Measurements from ENCODE around the gene NDUFS8. TPM values are rescaled to one million over a fixed set of nuclear protein-coding genes. Genes with fewer than 3 reads are reported as not detected.
"Not testable (repeated sequence)": the region's sequence is repeated elsewhere in the genome, so short reads cannot be mapped to it uniquely, and the experiment has no call there.

The NDUFS8 gene
- 141 and 146 TPM in 2 replicates for total RNA-seq (2012; rRNA removed)

DNA sequence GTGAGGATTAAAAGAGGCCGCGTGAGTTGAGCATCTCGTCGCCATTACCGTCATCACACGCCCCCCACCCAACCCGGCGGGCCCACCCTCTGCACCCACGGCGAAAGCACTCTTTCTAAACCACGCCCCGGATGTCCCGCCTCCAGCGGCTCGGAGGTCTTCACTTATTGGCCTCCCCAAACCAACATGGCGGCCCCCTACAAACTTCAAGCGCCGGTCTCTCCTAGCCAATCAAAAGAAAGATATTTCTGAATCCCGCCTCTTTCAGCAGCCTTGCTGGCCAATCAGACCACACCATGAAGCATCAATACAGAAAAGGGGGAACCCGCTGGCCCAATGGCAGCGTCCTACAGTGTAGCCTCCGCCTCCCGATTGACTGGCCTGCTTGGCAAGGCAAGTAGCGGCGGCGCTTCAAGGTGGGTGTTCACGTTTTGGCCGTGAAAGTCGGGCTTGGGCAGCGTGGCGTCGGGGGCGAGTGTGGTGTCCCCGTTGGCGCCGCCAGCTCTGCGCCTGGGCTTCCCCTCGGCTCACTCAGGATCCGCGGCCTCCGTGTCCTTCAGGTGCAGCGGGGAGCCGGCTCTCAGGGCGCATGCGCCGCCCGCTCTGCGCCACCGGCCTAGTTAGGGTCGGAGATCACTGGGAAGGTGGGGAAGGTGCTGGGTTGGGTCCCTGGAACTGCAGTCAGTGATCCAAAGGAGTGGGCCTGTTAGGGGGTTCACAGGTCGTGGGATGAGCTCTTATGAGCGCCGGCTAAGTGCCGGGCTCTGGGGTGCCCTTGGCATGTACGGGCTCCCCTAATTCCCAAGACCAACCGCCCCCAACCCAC lies at the start of gene NDUFS8:
TSS of gene NDUFS8 (plus strand) at position 364 of the 826 bp plus-strand sequence. CDS start 1,471 bp downstream, outside the sequence.
- H3K9ac ChIP-seq (ENCODE audit: low read depth, low read length), result peak within 1 kb of the TSS; percentile 95
- H3K27me3 ChIP-seq (ENCODE audit: control insufficient read depth, insufficient read depth, low read length), result no peaks in the 10 kb centered on the region
- H3K4me2 ChIP-seq (ENCODE audit: low read length), result peak within 1 kb of the TSS; percentile 98
- peak within 1 kb of the TSS; percentile 88 for H3K4me3 ChIP-seq (ENCODE audit: low read length)
- peaks cover 30% of the 10 kb centered on the region for H3K36me3 ChIP-seq (ENCODE audit: insufficient read depth, low read length)
- H3K9me3 ChIP-seq (replicated peaks; ENCODE audit: low read length), result no peaks in the 10 kb centered on the region
- H3K4me1 ChIP-seq (ENCODE audit: control insufficient read depth, insufficient read depth, low read length), result peaks cover 53% of the 10 kb centered on the region

DNA sequence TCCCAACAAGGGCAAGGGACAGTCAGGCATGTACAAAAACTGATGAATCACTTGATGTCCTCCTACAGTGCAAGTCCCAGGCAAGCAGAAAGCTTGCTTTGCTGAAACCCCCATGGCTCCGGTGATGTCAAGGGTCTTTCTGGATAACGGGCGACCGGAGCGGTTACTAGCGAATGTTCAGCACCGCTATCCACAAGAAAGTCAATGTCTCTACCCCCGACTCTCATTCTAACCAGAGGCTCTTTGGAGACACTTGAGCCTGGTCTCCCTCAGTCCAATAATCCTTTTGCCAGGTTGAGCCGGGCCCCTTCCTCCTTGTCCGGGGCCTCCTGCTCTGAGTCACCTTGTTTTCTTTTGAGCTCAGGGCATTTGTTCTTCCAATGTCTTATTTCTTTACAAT lies 49.3 kb upstream of the NDUFS8 start:
- not testable (repeated sequence) for H3K36me3 ChIP-seq (ENCODE audit: insufficient read depth, low read length); H3K9ac ChIP-seq (ENCODE audit: low read depth, low read length); H3K9me3 ChIP-seq (replicated peaks; ENCODE audit: low read length); H3K4me1 ChIP-seq (ENCODE audit: control insufficient read depth, insufficient read depth, low read length); H3K4me2 ChIP-seq (ENCODE audit: low read length); H3K4me3 ChIP-seq (ENCODE audit: low read length)
- peaks cover 27% of the 10 kb centered on the region for H3K27me3 ChIP-seq (ENCODE audit: control insufficient read depth, insufficient read depth, low read length)

DNA sequence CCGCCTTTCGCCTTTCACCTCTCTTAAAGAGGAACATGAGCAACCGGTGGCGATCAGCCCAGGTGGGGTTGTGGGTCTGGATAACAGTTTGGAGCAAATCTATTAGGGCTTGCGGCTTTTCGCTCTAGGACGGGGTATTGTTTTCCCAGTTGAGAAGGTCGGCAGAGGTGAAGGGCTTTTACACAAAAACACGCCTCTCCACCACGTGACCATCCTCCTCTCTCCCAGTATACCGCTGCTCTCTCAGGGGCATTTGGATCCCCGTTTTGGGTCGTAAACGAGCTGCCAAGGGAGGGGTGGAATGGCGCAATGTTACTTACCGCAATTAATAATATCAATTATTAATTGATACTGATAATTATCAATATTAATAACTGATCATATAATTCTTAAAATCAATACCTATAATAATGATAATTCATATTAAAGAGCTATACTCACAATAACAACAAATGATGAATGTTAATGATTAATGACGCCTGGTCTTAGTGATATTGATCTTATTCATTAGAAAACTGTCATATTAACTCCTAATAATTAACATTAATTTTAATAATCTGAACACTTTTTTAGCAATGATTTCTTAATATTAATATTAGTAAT lies 48.1 kb upstream of the NDUFS8 start:
- H3K9me3 ChIP-seq (replicated peaks; ENCODE audit: low read length); H3K4me3 ChIP-seq (ENCODE audit: low read length); H3K9ac ChIP-seq (ENCODE audit: low read depth, low read length); H3K4me1 ChIP-seq (ENCODE audit: control insufficient read depth, insufficient read depth, low read length); H3K4me2 ChIP-seq (ENCODE audit: low read length); H3K36me3 ChIP-seq (ENCODE audit: insufficient read depth, low read length): not testable (repeated sequence)
- peaks cover 21% of the 10 kb centered on the region for H3K27me3 ChIP-seq (ENCODE audit: control insufficient read depth, insufficient read depth, low read length)

DNA sequence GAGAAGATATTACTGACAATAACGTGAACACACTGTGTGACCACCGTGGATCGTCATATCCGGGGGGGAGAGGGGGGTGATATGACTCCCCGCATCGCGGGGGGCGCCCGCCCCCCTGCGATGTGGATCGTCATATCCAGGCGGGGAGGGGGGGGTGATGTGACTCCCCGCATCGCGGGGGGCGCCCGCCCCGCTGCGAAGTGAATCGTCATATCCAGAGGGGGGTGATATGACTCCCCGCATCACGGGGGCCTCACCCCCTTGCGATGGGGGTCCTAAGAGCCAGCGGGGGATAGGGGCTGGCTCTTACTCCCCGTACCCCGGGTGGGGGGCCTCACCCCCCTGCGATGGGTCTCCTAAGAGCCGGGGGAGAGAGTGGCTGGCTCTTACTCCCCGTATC lies 46.5 kb upstream of the NDUFS8 start:
- H3K4me3 ChIP-seq (ENCODE audit: low read length), result no peak overlapping the region

DNA sequence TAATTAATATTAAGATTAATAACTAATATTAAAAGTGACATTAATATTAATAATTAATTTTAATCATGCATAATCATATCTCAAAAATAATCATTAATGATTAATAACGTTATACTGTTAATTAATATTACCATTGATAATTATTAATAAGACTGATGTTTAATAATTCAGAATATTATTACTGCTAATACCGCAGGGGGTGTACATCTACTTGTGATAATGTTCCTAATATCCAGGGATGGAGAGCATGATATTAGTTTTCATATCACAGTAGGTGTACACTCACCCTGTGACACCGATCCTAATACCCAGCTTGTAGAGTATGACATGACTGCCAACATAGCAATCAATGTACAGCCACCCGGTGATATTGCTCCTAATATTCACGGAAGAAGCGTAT lies 45.2 kb upstream of the NDUFS8 start:
- not testable (repeated sequence) for H3K4me3 ChIP-seq (ENCODE audit: low read length); H3K9me3 ChIP-seq (replicated peaks; ENCODE audit: low read length); H3K4me1 ChIP-seq (ENCODE audit: control insufficient read depth, insufficient read depth, low read length); H3K4me2 ChIP-seq (ENCODE audit: low read length); H3K36me3 ChIP-seq (ENCODE audit: insufficient read depth, low read length); H3K9ac ChIP-seq (ENCODE audit: low read depth, low read length); H3K27me3 ChIP-seq (ENCODE audit: control insufficient read depth, insufficient read depth, low read length)

More for the DNA sequence above, 46.5 kb upstream of the NDUFS8 start:
- Histone ChIP-seq H3K9me3 (replicated peaks; ENCODE audit: low read length) (no peaks in the 10 kb centered on the region), H3K27me3 (ENCODE audit: control insufficient read depth, insufficient read depth, low read length) (peaks cover 15% of the 10 kb centered on the region), H3K4me1 (ENCODE audit: control insufficient read depth, insufficient read depth, low read length) (no peaks in the 10 kb centered on the region), H3K36me3 (ENCODE audit: insufficient read depth, low read length) (no peaks in the 10 kb centered on the region), H3K4me2 (ENCODE audit: low read length) (no peak overlapping the region), H3K9ac (ENCODE audit: low read depth, low read length) (no peak overlapping the region)

DNA sequence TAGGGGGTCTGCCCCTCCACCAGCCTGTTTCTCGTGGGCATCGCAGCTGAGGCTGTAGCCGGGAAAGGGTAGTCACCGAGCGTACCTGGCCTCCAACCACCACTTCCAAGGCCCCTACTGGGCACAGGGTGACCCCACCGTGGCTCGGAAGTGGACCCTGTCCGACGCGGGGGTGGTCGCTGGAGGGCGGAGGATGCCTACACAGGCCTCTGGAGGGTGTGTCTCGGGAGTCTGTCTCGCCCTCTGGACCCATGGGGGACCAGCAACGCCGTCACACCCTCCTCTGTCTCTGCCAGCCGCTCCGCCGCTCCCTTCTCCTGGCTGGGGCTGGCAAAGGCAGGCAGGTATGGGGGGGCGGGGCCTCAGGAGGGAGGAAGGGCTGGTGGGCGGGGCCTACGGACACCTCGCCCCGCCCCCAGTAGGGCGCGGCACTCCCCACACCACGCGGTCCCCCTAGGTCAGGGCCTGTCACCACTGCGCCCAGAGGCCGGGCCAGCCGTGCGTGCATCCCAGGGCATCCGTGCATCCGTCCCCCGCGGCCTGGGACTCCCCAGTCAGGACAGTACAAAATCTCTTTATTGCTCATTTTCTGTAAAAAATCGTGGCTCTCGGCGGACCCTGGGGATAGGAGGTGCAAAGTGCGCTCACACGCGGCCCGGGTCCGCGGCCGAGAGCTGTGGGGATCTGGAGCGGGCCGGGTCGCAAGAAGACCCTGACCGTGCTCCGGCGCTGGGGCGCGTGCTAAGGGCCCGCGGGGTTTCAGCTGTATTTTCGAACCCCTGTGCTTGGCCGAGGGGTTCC lies 39.7 kb upstream of the NDUFS8 start:
- not testable (repeated sequence) for H3K27me3 ChIP-seq (ENCODE audit: control insufficient read depth, insufficient read depth, low read length); H3K4me1 ChIP-seq (ENCODE audit: control insufficient read depth, insufficient read depth, low read length); H3K9ac ChIP-seq (ENCODE audit: low read depth, low read length); H3K36me3 ChIP-seq (ENCODE audit: insufficient read depth, low read length); H3K9me3 ChIP-seq (replicated peaks; ENCODE audit: low read length); H3K4me3 ChIP-seq (ENCODE audit: low read length); H3K4me2 ChIP-seq (ENCODE audit: low read length)

DNA sequence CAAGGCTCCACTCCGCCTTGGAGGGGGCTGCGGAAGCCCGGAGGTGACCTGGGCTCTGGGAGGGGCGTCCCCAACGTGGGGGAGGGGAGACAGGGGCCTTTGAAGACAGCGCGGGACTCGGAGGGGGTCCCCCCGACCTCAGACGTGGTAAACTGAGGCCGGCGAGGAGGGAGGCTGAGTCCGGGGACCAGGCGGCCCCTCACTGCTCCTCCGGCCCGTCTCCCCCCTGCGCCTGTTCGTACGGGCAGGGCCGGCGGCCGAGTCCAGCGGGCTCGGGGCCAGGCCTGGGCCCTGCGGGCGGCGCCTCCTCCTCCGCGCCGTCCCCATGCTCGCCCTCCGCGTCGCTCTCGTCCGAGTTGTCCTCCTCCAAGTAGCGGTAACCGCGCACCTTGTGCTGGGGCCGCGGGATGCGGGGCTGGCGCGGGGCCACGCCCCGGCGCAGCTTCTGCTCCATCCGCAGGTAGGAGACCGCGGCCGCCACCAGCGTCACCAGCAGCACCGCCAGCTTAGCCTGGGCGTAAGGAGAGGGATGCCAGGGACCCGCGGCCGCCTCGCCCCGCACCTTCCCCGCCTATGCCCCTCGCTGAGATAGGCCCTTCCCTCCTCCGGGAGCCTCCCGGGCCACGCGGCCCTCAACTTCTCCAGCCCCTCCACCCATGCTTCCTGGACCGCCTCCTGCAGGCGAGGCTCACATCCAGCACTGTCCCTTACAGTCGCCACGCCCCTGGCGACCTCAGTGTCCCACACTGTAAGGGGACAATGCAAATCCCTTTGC lies 38.9 kb upstream of the NDUFS8 start:
- H3K9me3 ChIP-seq (replicated peaks; ENCODE audit: low read length); H3K27me3 ChIP-seq (ENCODE audit: control insufficient read depth, insufficient read depth, low read length); H3K4me3 ChIP-seq (ENCODE audit: low read length); H3K9ac ChIP-seq (ENCODE audit: low read depth, low read length); H3K4me2 ChIP-seq (ENCODE audit: low read length); H3K36me3 ChIP-seq (ENCODE audit: insufficient read depth, low read length); H3K4me1 ChIP-seq (ENCODE audit: control insufficient read depth, insufficient read depth, low read length): not testable (repeated sequence)

DNA sequence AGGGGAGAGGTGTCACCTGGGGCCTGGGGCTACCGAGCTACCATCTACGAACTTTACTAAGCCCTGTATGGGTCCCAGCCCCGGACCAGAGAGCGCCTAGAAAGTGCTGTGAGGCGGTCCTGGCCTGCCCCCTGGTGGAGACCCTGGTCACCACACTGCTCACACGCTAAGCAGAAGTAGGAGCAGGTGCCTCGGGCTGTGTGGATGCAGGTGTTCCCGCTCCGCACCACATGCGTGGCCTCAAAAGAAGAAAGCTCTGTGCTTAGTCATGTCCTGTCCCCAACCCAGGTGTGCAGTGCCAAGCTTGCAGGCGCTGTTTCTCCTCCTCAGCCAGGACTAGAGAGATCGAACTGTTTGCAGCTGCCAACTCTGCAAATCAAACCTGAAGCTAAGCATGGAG lies 36.7 kb upstream of the NDUFS8 start:
- H3K4me1 ChIP-seq (ENCODE audit: control insufficient read depth, insufficient read depth, low read length); H3K36me3 ChIP-seq (ENCODE audit: insufficient read depth, low read length); H3K9ac ChIP-seq (ENCODE audit: low read depth, low read length); H3K27me3 ChIP-seq (ENCODE audit: control insufficient read depth, insufficient read depth, low read length); H3K4me3 ChIP-seq (ENCODE audit: low read length); H3K4me2 ChIP-seq (ENCODE audit: low read length); H3K9me3 ChIP-seq (replicated peaks; ENCODE audit: low read length): not testable (repeated sequence)

DNA sequence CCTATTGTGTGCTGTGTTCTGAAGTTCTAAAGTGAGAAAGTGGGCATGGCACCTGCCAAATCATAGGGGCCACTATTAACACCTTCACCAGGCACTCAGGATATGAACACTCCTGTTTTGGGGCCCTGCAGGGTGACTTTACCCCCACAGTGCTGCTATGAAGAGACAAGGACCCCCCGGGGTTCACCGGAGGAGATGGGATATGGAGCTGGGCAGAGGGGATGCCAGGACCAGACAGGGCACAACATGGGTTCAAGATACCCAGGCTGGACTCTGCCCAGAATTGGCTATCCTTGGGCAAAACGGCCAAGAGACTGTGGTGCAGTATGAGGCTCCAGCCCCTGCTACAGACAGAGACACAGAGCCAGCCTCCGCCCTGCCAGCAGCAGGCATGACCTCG lies 36.1 kb upstream of the NDUFS8 start:
- not testable (repeated sequence) for H3K9me3 ChIP-seq (replicated peaks; ENCODE audit: low read length); H3K36me3 ChIP-seq (ENCODE audit: insufficient read depth, low read length); H3K4me1 ChIP-seq (ENCODE audit: control insufficient read depth, insufficient read depth, low read length); H3K9ac ChIP-seq (ENCODE audit: low read depth, low read length); H3K4me2 ChIP-seq (ENCODE audit: low read length); H3K27me3 ChIP-seq (ENCODE audit: control insufficient read depth, insufficient read depth, low read length); H3K4me3 ChIP-seq (ENCODE audit: low read length)

DNA sequence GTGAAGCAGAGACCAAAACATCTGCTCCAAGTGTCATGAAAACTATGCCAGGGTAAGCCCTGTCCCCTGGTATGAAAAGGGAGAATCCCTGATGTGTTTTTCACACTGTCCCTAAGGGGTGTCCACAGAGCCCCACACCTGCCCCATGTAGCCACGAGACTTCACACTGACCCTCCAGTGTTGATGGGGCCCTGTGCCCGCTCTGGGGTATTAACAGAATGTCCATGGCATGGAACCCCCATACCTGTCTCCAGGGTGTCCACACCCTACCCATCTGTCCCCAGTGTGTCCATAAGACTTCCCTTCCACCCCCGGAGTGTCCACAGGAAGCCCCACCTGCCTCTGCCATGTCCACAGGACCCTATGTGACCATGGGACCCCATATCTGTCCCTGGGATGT lies 35.4 kb upstream of the NDUFS8 start:
- H3K9me3 ChIP-seq (replicated peaks; ENCODE audit: low read length); H3K36me3 ChIP-seq (ENCODE audit: insufficient read depth, low read length); H3K4me2 ChIP-seq (ENCODE audit: low read length); H3K9ac ChIP-seq (ENCODE audit: low read depth, low read length); H3K4me3 ChIP-seq (ENCODE audit: low read length); H3K4me1 ChIP-seq (ENCODE audit: control insufficient read depth, insufficient read depth, low read length); H3K27me3 ChIP-seq (ENCODE audit: control insufficient read depth, insufficient read depth, low read length): not testable (repeated sequence)

DNA sequence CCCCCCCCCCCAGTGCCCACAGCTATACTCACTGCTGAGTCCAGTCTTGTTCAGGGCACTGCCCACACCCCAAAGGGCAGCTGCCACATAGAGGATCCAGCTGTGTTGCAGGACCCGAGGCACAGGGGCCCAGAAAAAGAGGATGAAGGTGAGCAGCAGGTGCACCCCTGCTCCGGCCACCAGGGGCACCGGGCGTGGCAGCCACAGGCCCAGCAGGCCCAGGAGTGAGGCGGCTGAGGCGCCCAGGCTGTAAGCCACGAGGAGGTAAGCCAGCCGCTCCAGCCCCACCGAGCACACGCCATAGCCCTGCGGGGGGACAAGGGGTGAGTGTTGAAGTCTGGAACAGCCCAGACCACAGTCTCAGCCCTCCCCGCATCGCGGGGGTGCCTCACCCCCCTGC lies 34.9 kb upstream of the NDUFS8 start:
- not testable (repeated sequence) for H3K4me2 ChIP-seq (ENCODE audit: low read length); H3K4me3 ChIP-seq (ENCODE audit: low read length); H3K4me1 ChIP-seq (ENCODE audit: control insufficient read depth, insufficient read depth, low read length); H3K9me3 ChIP-seq (replicated peaks; ENCODE audit: low read length); H3K9ac ChIP-seq (ENCODE audit: low read depth, low read length); H3K36me3 ChIP-seq (ENCODE audit: insufficient read depth, low read length); H3K27me3 ChIP-seq (ENCODE audit: control insufficient read depth, insufficient read depth, low read length)

All from skeletal muscle satellite cell (primary cell).